ENCODE data around the gene KIF23.

- no peak for TF ChIP-seq CTCF (optimal IDR thresholded peaks at IDR 0.05 in 1 of 3, IDR thresholded peaks at IDR 0.05 in 1 of 3, conservative IDR thresholded peaks at IDR 0.05 in 1 of 3; ENCODE audit: extremely low read depth in 1 of 3, insufficient read depth in 2 of 3, low read length in 3 of 3)
- no peak for TF ChIP-seq EZH2 (IDR thresholded peaks at IDR 0.05; ENCODE audit: low read length)
Observed at GRCh38 chr15:69460481-69460880, 46.3 kb downstream of the KIF23 start.
